GM13977 (cell line): ENCODE results near the gene ASPA.
"Not testable (repeated sequence)": the region's sequence is repeated elsewhere in the genome, so short reads cannot be mapped to it uniquely, and the experiment has no call there.

ENCODE experiments used
- DNase-seq: peaks from one replicate; pipeline ENCODE4 v3.0.0; 2012; ENCODE audit warnings: low spot score
- CTCF ChIP-seq: IDR thresholded peaks from 2 replicates; pipeline ENCODE4 v1.5.1; 2012; ENCODE audit warnings: mild to moderate bottlenecking, control low read depth; ENCODE audit not compliant: insufficient read depth; ENCODE audit errors: extremely low read depth, missing control alignments
- in situ Hi-C: fragments of 300-500 bp; cut with MboI; formaldehyde crosslinking; loops from one replicate; pipeline ENCODE4 v1.12.0; 2022; ENCODE audit warnings: low sequenced_read_pairs, low pct_unique_long_range_greater_than_20kb, mixed read lengths, inconsistent platforms; ENCODE audit not compliant: unreplicated experiment

ASPA gene

GRCh38 chr17:3514873-3515272 lies 39.1 kb downstream of the ASPA start:
- no peak for DNase-seq
- TF ChIP-seq CTCF: no peak
- in situ Hi-C loops: no loop called here

GRCh38 chr17:3519472-3519871 lies 43.7 kb downstream of the ASPA start:
- in situ Hi-C loops, DNase-seq: not testable (repeated sequence)

GRCh38 chr17:3524024-3524423 lies 48.2 kb downstream of the ASPA start:
- no peak for DNase-seq
- TF ChIP-seq CTCF: no peak
- in situ Hi-C loops: no loop called here

GRCh38 chr17:3526491-3526890 lies 50.7 kb downstream of the ASPA start:
- no peak for DNase-seq
- no peak for TF ChIP-seq CTCF
- in situ Hi-C loops: no loop called here

- no peak for DNase-seq
- in situ Hi-C loops: no loop called here
- no peak for TF ChIP-seq CTCF
Observed at GRCh38 chr17:3526971-3527370, 51.2 kb downstream of the ASPA start.

GRCh38 chr17:3527468-3527867 lies 51.7 kb downstream of the ASPA start:
- in situ Hi-C loops: no loop called here
- DNase-seq: no peak
- TF ChIP-seq CTCF: no peak

GRCh38 chr17:3527896-3528295 lies 52.1 kb downstream of the ASPA start:
- in situ Hi-C loops: no loop called here
- no peak for DNase-seq
- TF ChIP-seq CTCF: no peak
